ENCODE results near the gene SRP9.

The SRP9 gene

GRCh38 chr1:225769687-225770086, 7.9 kb upstream of the SRP9 start:
- H3K27ac ChIP-seq: no peak overlapping the region

GRCh38 chr1:225770561-225771248, 6.9 kb upstream of the SRP9 start:
- H3K27me3 ChIP-seq: no peaks in the 10 kb centered on the region
- H3K36me3 ChIP-seq: no peaks in the 10 kb centered on the region
- H3K4me3 ChIP-seq: no peak overlapping the region
- no peaks in the 10 kb centered on the region for H3K9me3 ChIP-seq
- DNase-seq: peak in 1 of 2 donors; percentile 33
- TF ChIP-seq CTCF (IDR thresholded peaks at IDR 0.05): no peak
- intact Hi-C loops (cut with DNase I; ENCODE audit: low total_unique reads): no loop called here
- H3K4me1 ChIP-seq: peaks cover 0 to 58% (median 32%) of the 10 kb centered on the region in 4 donors
- H3K27ac ChIP-seq: no peak overlapping the region

More at GRCh38 chr1:225769687-225770086, 7.9 kb upstream of the SRP9 start:
- no peak for TF ChIP-seq CTCF (IDR thresholded peaks at IDR 0.05)
- Histone ChIP-seq H3K4me1 (peaks cover 0 to 58% (median 35%) of the 10 kb centered on the region in 4 donors), H3K4me3 (no peak overlapping the region), H3K36me3 (no peaks in the 10 kb centered on the region), H3K27me3 (no peaks in the 10 kb centered on the region), H3K9me3 (no peaks in the 10 kb centered on the region)
- intact Hi-C loops (cut with DNase I; ENCODE audit: low total_unique reads): loop anchor here (10.0 kb wide), 1 partner anchor 215 kb away; no protein-coding TSS in a partner anchor
- DNase-seq: peak in 1 of 2 donors; percentile 46

- H3K27ac ChIP-seq: peak overlapping the region; percentile 14 to 27
- intact Hi-C loops (cut with DNase I; ENCODE audit: low total_unique reads): no loop called here
- DNase-seq: peak in 1 of 2 donors; percentile 23
- no peak overlapping the region for H3K4me3 ChIP-seq
- H3K9me3 ChIP-seq: no peaks in the 10 kb centered on the region
- H3K36me3 ChIP-seq: no peaks in the 10 kb centered on the region
- H3K27me3 ChIP-seq: no peaks in the 10 kb centered on the region
- no peak for TF ChIP-seq CTCF (IDR thresholded peaks at IDR 0.05)
- peaks cover 0 to 57% (median 25%) of the 10 kb centered on the region in 4 donors for H3K4me1 ChIP-seq
Observed at GRCh38 chr1:225771661-225772322, 5.8 kb upstream of the SRP9 start.

- peaks cover 0 to 57% (median 23%) of the 10 kb centered on the region in 4 donors for H3K4me1 ChIP-seq
- no peaks in the 10 kb centered on the region for H3K36me3 ChIP-seq
- no peaks in the 10 kb centered on the region for H3K9me3 ChIP-seq
- peak; percentile 89 to 95 for TF ChIP-seq CTCF (IDR thresholded peaks at IDR 0.05)
- intact Hi-C loops (cut with DNase I; ENCODE audit: low total_unique reads): no loop called here
- no peak overlapping the region for H3K4me3 ChIP-seq
- no peaks in the 10 kb centered on the region for H3K27me3 ChIP-seq
- peak overlapping the region; percentile 14 to 27 for H3K27ac ChIP-seq
- DNase-seq: peak; percentile 82 to 90
Observed at GRCh38 chr1:225772323-225772768, 5.3 kb upstream of the SRP9 start.

GRCh38 chr1:225772848-225773247, 4.8 kb upstream of the SRP9 start:
- no peaks in the 10 kb centered on the region for H3K27me3 ChIP-seq
- H3K36me3 ChIP-seq: no peaks in the 10 kb centered on the region
- peaks cover 0 to 53% (median 18%) of the 10 kb centered on the region in 4 donors for H3K4me1 ChIP-seq
- H3K9me3 ChIP-seq: no peaks in the 10 kb centered on the region
- no peak overlapping the region for H3K4me3 ChIP-seq
- peak overlapping the region in 1 of 2 donors; percentile 14 for H3K27ac ChIP-seq
- no peak for TF ChIP-seq CTCF (IDR thresholded peaks at IDR 0.05)
- intact Hi-C loops (cut with DNase I; ENCODE audit: low total_unique reads): no loop called here
- no peak for DNase-seq
